ENCODE results near the gene HORMAD1.

DNA sequence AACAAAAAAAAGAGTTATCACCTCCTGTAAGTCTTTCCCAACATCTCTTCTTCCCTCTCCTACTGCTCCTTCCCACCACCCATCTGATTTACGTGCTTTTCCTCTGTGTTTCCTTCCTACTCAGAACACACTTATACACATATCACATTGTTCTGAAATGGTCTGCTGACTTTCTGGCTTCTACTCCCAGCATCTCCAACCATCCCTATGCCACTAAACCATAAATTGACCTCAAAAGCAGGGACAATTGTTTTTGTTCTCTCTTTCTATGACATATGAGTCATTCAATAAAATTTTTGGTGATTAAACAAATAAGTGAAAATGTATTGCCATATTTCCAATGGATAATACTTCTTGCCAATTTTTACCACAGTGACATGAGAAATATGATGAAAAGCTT, 31.9 kb downstream of the HORMAD1 start:
- TF ChIP-seq, protein P1, sequence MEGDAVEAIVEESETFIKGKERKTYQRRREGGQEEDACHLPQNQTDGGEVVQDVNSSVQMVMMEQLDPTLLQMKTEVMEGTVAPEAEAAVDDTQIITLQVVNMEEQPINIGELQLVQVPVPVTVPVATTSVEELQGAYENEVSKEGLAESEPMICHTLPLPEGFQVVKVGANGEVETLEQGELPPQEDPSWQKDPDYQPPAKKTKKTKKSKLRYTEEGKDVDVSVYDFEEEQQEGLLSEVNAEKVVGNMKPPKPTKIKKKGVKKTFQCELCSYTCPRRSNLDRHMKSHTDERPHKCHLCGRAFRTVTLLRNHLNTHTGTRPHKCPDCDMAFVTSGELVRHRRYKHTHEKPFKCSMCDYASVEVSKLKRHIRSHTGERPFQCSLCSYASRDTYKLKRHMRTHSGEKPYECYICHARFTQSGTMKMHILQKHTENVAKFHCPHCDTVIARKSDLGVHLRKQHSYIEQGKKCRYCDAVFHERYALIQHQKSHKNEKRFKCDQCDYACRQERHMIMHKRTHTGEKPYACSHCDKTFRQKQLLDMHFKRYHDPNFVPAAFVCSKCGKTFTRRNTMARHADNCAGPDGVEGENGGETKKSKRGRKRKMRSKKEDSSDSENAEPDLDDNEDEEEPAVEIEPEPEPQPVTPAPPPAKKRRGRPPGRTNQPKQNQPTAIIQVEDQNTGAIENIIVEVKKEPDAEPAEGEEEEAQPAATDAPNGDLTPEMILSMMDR (conservative IDR thresholded peaks at IDR 0.05; ENCODE audit: low read depth in 2 of 2) = no peak
- TF ChIP-seq, protein P2, sequence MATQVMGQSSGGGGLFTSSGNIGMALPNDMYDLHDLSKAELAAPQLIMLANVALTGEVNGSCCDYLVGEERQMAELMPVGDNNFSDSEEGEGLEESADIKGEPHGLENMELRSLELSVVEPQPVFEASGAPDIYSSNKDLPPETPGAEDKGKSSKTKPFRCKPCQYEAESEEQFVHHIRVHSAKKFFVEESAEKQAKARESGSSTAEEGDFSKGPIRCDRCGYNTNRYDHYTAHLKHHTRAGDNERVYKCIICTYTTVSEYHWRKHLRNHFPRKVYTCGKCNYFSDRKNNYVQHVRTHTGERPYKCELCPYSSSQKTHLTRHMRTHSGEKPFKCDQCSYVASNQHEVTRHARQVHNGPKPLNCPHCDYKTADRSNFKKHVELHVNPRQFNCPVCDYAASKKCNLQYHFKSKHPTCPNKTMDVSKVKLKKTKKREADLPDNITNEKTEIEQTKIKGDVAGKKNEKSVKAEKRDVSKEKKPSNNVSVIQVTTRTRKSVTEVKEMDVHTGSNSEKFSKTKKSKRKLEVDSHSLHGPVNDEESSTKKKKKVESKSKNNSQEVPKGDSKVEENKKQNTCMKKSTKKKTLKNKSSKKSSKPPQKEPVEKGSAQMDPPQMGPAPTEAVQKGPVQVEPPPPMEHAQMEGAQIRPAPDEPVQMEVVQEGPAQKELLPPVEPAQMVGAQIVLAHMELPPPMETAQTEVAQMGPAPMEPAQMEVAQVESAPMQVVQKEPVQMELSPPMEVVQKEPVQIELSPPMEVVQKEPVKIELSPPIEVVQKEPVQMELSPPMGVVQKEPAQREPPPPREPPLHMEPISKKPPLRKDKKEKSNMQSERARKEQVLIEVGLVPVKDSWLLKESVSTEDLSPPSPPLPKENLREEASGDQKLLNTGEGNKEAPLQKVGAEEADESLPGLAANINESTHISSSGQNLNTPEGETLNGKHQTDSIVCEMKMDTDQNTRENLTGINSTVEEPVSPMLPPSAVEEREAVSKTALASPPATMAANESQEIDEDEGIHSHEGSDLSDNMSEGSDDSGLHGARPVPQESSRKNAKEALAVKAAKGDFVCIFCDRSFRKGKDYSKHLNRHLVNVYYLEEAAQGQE (IDR thresholded peaks at IDR 0.05; ENCODE audit: unreplicated experiment) = no peak
- TF ChIP-seq POLR2AphosphoS5 (IDR thresholded peaks at IDR 0.05; ENCODE audit: low read depth) (no peak), ZNF462 (CRISPR knock-in tag; IDR thresholded peaks at IDR 0.05) (no peak), JUNB (IDR thresholded peaks at IDR 0.05; ENCODE audit: unreplicated experiment) (no peak)

Measured in GM23338 (cell line).